ENCODE results near the gene P2RY2.

GRCh38 chr11:73267122-73267846, 49.2 kb downstream of the P2RY2 start:
- TF ChIP-seq CTCF (IDR thresholded peaks at IDR 0.05) (no peak), ZSCAN18 (CRISPR knock-in tag; IDR thresholded peaks at IDR 0.05) (no peak), MYBL2 (CRISPR knock-in tag; IDR thresholded peaks at IDR 0.05) (no peak), SP1 (CRISPR knock-in tag; conservative IDR thresholded peaks at IDR 0.05) (no peak), TEAD4 (CRISPR knock-in tag; IDR thresholded peaks at IDR 0.05) (no peak), ZNF232 (CRISPR knock-in tag; IDR thresholded peaks at IDR 0.05) (no peak)

All from WTC11 (cell line).